HCT116 (cell line): ENCODE results near the gene RAB36. TPM values are rescaled to one million over a fixed set of nuclear protein-coding genes. Genes with fewer than 3 reads are reported as not detected.

Experiments used
- ATAC-seq: fragments of 200-7000 bp; cut with Tn5 transposase; 2 replicates; pipeline ENCODE4 v1.9.1; 2020; ENCODE audit warnings: mild to moderate bottlenecking, moderate library complexity
- BruUV-seq: library from RNA; stranded (reverse); fragments of 400-500 nt; replicated peaks from 2 replicates; lab custom pipeline; 2021; lab: Mats Ljungman, UMichigan
- CTCF ChIA-PET: fragments of 300-600 bp; sonication (Branson Sonifier 250); formaldehyde crosslinking; loops from one replicate; lab custom pipeline; 2021; ENCODE audit warnings: antibody characterized with exemption; lab: Charles Lee
- POLR2A ChIA-PET: fragments of 300-600, 350-600 bp; sonication (Branson Sonifier 250); formaldehyde crosslinking; loops from one replicate; lab custom pipeline; 2021; ENCODE audit warnings: antibody characterized with exemption; lab: Charles Lee
- RAD21 ChIA-PET, 2 experiments: fragments of 300-600 bp; sonication (Branson Sonifier 250); formaldehyde crosslinking; loops; one replicate each; lab custom pipeline; 2023; ENCODE audit warnings: low total read pairs in 2 of 2; ENCODE audit not compliant: uncharacterized antibody in 2 of 2, unreplicated experiment in 2 of 2, low non-redundant PET in 1 of 2; lab: Charles Lee
- DNase-seq: peaks from one replicate; pipeline ENCODE4 v3.0.0-alpha.2; 2010; ENCODE audit warnings: low read depth, low spot score
- H2AFZ ChIP-seq: fragments of 200-600 bp; shearing (Covaris generic), sonication (generic); 2 replicates; pipeline ENCODE4 v1.6.1; 2017; ENCODE audit warnings: low read depth, mixed run types, mixed read lengths, antibody characterized with exemption, low read length; ENCODE audit not compliant: poor library complexity, severe bottlenecking
- H3K27ac ChIP-seq: 2 replicates; pipeline ENCODE4 v1.5.1; 2012; ENCODE audit warnings: low read depth, low read length
- H3K27me3 ChIP-seq: fragments of 200-600 bp; sonication (generic); 2 replicates; pipeline ENCODE4 v1.6.1; 2016; ENCODE audit warnings: mixed run types, low read length, mixed read lengths; ENCODE audit not compliant: insufficient read depth
- H3K36me3 ChIP-seq, 2 experiments: fragments of 200-500 bp in 1 of 2; fragments of 200-600 bp in 1 of 2; sonication (Bioruptor generic) in 1 of 2; sonication (generic) in 1 of 2; 2 replicates each; pipeline versions ENCODE4 v1.5.1 to v1.6.1; 2014 to 2016; ENCODE audit warnings: low read length in 2 of 2, inconsistent platforms in 1 of 2, mixed read lengths in 1 of 2, mixed run types in 1 of 2; ENCODE audit not compliant: insufficient read depth in 2 of 2, control insufficient read depth in 1 of 2
- H3K4me1 ChIP-seq, 2 experiments: fragments of 200-600 bp in 1 of 2; sonication (generic) in 1 of 2; 2 replicates each; pipeline versions ENCODE4 v1.5.1 to v1.6.1; 2012 to 2017; ENCODE audit warnings: low read length in 2 of 2, inconsistent platforms in 1 of 2, mild to moderate bottlenecking in 1 of 2, mixed read lengths in 1 of 2, mixed run types in 1 of 2, moderate library complexity in 1 of 2; ENCODE audit not compliant: insufficient read depth in 2 of 2, control insufficient read depth in 1 of 2
- H3K4me2 ChIP-seq: fragments of 200-600 bp; sonication (generic); 2 replicates; pipeline ENCODE4 v1.6.1; 2017; ENCODE audit warnings: mixed run types, low read length, mixed read lengths
- H3K4me3 ChIP-seq, 2 experiments: fragments of 200-600 bp in 1 of 2; sonication (generic) in 1 of 2; replicated peaks in 1 of 2; 2 replicates each; pipeline ENCODE4 v1.5.1; 2011 to 2016; ENCODE audit warnings: low read length in 2 of 2, control low read depth in 1 of 2, low read depth in 1 of 2, mild to moderate bottlenecking in 1 of 2, mixed read lengths in 1 of 2, mixed run types in 1 of 2
- H3K79me2 ChIP-seq: fragments of 200-600 bp; sonication (generic); 2 replicates; pipeline ENCODE4 v1.6.1; 2017; ENCODE audit warnings: mild to moderate bottlenecking, mixed run types, low read length, moderate library complexity, mixed read lengths; ENCODE audit not compliant: insufficient read depth
- H3K9ac ChIP-seq: fragments of 200-600 bp; sonication (generic); 2 replicates; pipeline ENCODE4 v1.6.1; 2016; ENCODE audit warnings: low read length, mixed read lengths
- H3K9me2 ChIP-seq: fragments of 200-600 bp; sonication (generic), shearing (Covaris generic); 2 replicates; pipeline ENCODE4 v1.6.1; 2017; ENCODE audit warnings: mixed run types, mild to moderate bottlenecking, moderate library complexity; ENCODE audit not compliant: insufficient read depth
- H3K9me3 ChIP-seq, 2 experiments: fragments of 200-500 bp in 1 of 2; fragments of 200-600 bp in 1 of 2; sonication (Bioruptor generic) in 1 of 2; sonication (generic) in 1 of 2; 2 replicates each; pipeline ENCODE4 v1.6.1; 2014 to 2017; ENCODE audit warnings: low read length in 2 of 2, mixed read lengths in 2 of 2, inconsistent platforms in 1 of 2, low read depth in 1 of 2, mild to moderate bottlenecking in 1 of 2, mixed run types in 1 of 2, moderate library complexity in 1 of 2; ENCODE audit not compliant: control insufficient read depth in 1 of 2, insufficient read depth in 1 of 2
- H4K20me1 ChIP-seq: fragments of 200-600 bp; sonication (generic), shearing (Covaris generic); 2 replicates; pipeline ENCODE4 v1.6.1; 2017; ENCODE audit warnings: mixed run types, mild to moderate bottlenecking, moderate library complexity; ENCODE audit not compliant: insufficient read depth
- ELF1 ChIP-seq: IDR thresholded peaks from 2 replicates; pipeline ENCODE4 v1.6.1; 2012; ENCODE audit warnings: low read depth, borderline replicate concordance
- JUND ChIP-seq: IDR thresholded peaks from 2 replicates; pipeline ENCODE4 v1.6.1; 2012
- POLR2AphosphoS5 ChIP-seq: IDR thresholded peaks from 2 replicates; pipeline ENCODE4 v1.6.1; 2011; ENCODE audit warnings: mild to moderate bottlenecking, low read depth, low read length, moderate library complexity
- SIN3A ChIP-seq: IDR thresholded peaks from 2 replicates; pipeline ENCODE4 v1.6.1; 2012; ENCODE audit warnings: low read depth
- SRF ChIP-seq: IDR thresholded peaks from 2 replicates; pipeline ENCODE4 v1.6.1; 2012; ENCODE audit warnings: low read depth
- YY1 ChIP-seq: IDR thresholded peaks from 2 replicates; pipeline ENCODE4 v1.6.1; 2011; ENCODE audit warnings: low read length, low read depth, moderate library complexity, mild to moderate bottlenecking; ENCODE audit not compliant: insufficient replicate concordance; ENCODE audit errors: extremely low read depth
- intact Hi-C: fragments of 100-400 bp; cut with micrococcal nuclease; formaldehyde crosslinking; loops from 2 replicates; pipeline ENCODE4 v1.10.0; 2022
- total RNA-seq: library from RNA; stranded (reverse); gene quantifications from one replicate; pipeline ENCODE4 v1.2.1, GENCODE V29; 2021; ENCODE audit not compliant: unreplicated experiment
- TF ChIP-seq, protein P1 (sequence below), 3 experiments: fragments of 200-600 bp in 1 of 3; sonication (generic) in 1 of 3; IDR thresholded peaks in 2 of 3; conservative IDR thresholded peaks in 1 of 3; 2 replicates each; pipeline ENCODE4 v1.5.1; 2012 to 2017; ENCODE audit warnings: low read depth in 2 of 3, low read length in 2 of 3, antibody characterized with exemption in 1 of 3, borderline replicate concordance in 1 of 3, control low read depth in 1 of 3, mild to moderate bottlenecking in 1 of 3, mixed read lengths in 1 of 3, mixed run types in 1 of 3, moderate library complexity in 1 of 3; ENCODE audit not compliant: insufficient read depth in 1 of 3
- TF ChIP-seq, protein P2 (sequence below): IDR thresholded peaks from 2 replicates; pipeline ENCODE4 v1.6.1; 2011; ENCODE audit warnings: mild to moderate bottlenecking, low read length, moderate library complexity; ENCODE audit not compliant: insufficient replicate concordance; ENCODE audit errors: extremely low read depth
- TF ChIP-seq, protein P3 (sequence below): IDR thresholded peaks from 2 replicates; pipeline ENCODE4 v1.6.1; 2012

Gene RAB36
- total RNA-seq, 1 experiment from 2014 or later: 6.1 TPM

DNA sequence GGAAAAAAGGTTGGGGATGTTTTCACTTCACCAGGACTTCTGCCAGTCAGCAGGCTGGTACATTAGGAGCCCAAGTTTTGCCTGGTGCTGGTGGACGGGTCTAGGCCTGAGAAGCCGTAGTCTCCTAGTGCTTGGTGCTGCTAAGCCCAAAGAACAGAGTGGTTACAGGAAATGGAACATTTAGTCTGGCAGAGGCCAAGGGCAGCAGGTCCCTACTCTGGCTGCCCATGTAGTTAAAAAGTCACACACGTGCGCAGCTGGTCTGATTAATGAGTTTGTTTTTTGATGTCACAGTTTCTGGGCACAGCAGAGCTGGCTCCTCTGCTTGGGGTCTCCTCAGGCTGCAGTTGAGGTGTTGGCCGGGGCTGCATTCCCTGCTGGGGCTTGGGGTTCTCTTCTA is 55.6 kb downstream of the RAB36 start:
- intact Hi-C loops: no loop called here
- TF ChIP-seq JUND (no peak), SIN3A (no peak), SRF (no peak), ELF1 (no peak), POLR2AphosphoS5 (no peak), YY1 (no peak)
- TF ChIP-seq, protein P1, sequence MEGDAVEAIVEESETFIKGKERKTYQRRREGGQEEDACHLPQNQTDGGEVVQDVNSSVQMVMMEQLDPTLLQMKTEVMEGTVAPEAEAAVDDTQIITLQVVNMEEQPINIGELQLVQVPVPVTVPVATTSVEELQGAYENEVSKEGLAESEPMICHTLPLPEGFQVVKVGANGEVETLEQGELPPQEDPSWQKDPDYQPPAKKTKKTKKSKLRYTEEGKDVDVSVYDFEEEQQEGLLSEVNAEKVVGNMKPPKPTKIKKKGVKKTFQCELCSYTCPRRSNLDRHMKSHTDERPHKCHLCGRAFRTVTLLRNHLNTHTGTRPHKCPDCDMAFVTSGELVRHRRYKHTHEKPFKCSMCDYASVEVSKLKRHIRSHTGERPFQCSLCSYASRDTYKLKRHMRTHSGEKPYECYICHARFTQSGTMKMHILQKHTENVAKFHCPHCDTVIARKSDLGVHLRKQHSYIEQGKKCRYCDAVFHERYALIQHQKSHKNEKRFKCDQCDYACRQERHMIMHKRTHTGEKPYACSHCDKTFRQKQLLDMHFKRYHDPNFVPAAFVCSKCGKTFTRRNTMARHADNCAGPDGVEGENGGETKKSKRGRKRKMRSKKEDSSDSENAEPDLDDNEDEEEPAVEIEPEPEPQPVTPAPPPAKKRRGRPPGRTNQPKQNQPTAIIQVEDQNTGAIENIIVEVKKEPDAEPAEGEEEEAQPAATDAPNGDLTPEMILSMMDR (IDR thresholded peaks at IDR 0.05 in 2 of 3, conservative IDR thresholded peaks at IDR 0.05 in 1 of 3; ENCODE audit: borderline replicate concordance in 1 of 3, insufficient read depth in 1 of 3, low read depth in 2 of 3, low read length in 2 of 3): no peak
- TF ChIP-seq, protein P2, sequence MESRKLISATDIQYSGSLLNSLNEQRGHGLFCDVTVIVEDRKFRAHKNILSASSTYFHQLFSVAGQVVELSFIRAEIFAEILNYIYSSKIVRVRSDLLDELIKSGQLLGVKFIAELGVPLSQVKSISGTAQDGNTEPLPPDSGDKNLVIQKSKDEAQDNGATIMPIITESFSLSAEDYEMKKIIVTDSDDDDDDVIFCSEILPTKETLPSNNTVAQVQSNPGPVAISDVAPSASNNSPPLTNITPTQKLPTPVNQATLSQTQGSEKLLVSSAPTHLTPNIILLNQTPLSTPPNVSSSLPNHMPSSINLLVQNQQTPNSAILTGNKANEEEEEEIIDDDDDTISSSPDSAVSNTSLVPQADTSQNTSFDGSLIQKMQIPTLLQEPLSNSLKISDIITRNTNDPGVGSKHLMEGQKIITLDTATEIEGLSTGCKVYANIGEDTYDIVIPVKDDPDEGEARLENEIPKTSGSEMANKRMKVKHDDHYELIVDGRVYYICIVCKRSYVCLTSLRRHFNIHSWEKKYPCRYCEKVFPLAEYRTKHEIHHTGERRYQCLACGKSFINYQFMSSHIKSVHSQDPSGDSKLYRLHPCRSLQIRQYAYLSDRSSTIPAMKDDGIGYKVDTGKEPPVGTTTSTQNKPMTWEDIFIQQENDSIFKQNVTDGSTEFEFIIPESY: no peak
- TF ChIP-seq, protein P3, sequence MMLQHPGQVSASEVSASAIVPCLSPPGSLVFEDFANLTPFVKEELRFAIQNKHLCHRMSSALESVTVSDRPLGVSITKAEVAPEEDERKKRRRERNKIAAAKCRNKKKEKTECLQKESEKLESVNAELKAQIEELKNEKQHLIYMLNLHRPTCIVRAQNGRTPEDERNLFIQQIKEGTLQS: no peak
- Histone ChIP-seq H2AFZ (no peak overlapping the region), H3K4me1 (peaks cover 0 to 6% of the 10 kb centered on the region in 2 experiments; a peak in 1 of 4 replicates), H3K9ac (no peak overlapping the region), H3K4me3 (no peak overlapping the region), H3K79me2 (peaks cover 98% of the 10 kb centered on the region), H3K27me3 (no peaks in the 10 kb centered on the region), H3K27ac (no peak overlapping the region), H4K20me1 (peaks cover 5% of the 10 kb centered on the region; the same call in 1 of the 2 replicates), H3K9me2 (no peaks in the 10 kb centered on the region), H3K4me2 (no peak overlapping the region), H3K36me3 (peaks cover 0 to 2% of the 10 kb centered on the region in 2 experiments; a peak in 1 of 4 replicates), H3K9me3 (no peaks in the 10 kb centered on the region)
- ATAC-seq (no peak), DNase-seq (no peak)
- ChIA-PET RAD21 (no interaction called here), POLR2A (no interaction called here), CTCF (no interaction called here)
- no TSS peak for BruUV-seq
